ENCODE data around the gene CSGALNACT2.

Gene CSGALNACT2

DNA sequence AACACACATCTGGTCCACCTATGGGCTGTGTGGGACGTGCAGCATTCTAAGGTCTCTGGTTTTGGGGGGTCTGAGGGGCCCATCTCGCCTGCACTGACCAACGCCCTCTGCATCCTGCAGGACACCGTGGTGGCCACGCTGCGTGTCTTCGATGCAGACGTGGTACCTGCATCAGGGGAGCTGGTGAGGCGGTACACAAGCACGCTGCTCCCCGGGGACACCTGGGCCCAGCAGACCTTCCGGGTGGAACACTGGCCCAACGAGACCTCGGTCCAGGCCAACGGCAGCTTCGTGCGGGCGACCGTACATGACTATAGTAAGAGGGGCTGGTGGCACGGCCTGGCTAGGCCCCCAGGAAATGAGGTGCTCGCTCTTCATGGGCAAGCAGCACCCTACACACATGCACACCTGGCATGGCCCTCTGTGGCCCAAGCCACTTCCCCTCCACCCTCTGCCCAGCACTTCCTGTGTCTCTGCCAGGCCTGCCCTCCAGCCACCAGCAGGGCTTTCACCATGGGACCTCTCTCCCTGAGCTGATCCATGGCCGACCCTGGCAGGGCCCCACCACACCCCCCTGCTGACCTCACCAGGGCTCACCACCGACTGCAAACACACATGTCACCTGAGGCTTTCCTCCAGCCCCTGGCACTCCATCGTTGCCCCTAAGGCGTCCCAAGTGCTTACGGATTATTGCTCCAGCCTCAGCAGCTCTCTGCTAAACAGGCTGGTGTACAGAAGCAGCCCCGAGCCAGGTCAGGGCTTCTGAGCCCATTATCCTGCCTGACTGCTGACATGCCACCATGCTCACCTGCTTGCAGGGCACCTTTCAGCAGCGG lies 31.8 kb upstream of the CSGALNACT2 start:
- H3K27ac ChIP-seq, result no peak overlapping the region
- TF ChIP-seq, protein P1, sequence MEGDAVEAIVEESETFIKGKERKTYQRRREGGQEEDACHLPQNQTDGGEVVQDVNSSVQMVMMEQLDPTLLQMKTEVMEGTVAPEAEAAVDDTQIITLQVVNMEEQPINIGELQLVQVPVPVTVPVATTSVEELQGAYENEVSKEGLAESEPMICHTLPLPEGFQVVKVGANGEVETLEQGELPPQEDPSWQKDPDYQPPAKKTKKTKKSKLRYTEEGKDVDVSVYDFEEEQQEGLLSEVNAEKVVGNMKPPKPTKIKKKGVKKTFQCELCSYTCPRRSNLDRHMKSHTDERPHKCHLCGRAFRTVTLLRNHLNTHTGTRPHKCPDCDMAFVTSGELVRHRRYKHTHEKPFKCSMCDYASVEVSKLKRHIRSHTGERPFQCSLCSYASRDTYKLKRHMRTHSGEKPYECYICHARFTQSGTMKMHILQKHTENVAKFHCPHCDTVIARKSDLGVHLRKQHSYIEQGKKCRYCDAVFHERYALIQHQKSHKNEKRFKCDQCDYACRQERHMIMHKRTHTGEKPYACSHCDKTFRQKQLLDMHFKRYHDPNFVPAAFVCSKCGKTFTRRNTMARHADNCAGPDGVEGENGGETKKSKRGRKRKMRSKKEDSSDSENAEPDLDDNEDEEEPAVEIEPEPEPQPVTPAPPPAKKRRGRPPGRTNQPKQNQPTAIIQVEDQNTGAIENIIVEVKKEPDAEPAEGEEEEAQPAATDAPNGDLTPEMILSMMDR (conservative IDR thresholded peaks at IDR 0.05), result no peak

DNA sequence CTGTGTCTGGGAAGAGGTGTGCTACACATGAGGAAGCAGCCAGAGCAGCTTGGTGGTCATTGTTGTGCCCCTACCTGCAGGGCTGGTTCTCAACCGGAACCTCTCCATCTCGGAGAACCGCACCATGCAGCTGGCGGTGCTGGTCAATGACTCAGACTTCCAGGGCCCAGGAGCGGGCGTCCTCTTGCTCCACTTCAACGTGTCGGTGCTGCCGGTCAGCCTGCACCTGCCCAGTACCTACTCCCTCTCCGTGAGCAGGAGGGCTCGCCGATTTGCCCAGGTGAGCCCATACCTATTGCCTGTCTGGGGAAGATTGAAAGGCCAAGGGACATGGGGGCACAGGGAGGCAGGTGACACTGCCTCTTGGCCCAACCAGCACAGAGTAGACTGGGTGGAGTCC lies 29.3 kb upstream of the CSGALNACT2 start:
- H3K27ac ChIP-seq, result no peak overlapping the region
- TF ChIP-seq, protein P1 (conservative IDR thresholded peaks at IDR 0.05), result no peak

DNA sequence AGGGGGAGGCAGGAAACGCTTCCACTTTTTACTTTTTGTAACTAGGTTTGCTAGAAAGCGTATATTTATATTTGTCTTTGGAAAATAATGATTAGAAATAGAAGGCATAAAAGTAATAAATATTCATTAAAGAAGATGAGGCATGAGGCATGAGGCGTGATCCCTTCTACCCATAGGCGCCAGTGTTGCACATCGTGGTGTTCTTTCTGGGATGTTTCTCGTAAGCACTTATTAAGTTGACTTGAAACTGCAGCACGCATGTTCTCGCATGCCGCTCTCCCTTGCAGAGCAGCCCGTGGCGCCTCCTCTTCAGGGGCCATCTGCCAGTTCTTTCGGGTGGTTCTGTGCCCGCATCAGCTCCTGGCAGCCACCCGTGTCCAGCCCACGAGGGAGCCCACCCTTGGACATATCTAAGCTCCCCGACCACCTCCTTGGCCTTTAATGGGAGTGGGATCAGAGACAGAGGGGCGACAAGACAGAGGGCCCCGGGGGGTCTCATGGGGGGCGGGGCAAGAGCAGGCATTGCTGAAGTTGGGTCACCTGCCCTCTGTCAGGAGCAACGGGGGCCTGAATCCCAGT lies 28.5 kb upstream of the CSGALNACT2 start:
- H3K27ac ChIP-seq, result no peak overlapping the region

DNA sequence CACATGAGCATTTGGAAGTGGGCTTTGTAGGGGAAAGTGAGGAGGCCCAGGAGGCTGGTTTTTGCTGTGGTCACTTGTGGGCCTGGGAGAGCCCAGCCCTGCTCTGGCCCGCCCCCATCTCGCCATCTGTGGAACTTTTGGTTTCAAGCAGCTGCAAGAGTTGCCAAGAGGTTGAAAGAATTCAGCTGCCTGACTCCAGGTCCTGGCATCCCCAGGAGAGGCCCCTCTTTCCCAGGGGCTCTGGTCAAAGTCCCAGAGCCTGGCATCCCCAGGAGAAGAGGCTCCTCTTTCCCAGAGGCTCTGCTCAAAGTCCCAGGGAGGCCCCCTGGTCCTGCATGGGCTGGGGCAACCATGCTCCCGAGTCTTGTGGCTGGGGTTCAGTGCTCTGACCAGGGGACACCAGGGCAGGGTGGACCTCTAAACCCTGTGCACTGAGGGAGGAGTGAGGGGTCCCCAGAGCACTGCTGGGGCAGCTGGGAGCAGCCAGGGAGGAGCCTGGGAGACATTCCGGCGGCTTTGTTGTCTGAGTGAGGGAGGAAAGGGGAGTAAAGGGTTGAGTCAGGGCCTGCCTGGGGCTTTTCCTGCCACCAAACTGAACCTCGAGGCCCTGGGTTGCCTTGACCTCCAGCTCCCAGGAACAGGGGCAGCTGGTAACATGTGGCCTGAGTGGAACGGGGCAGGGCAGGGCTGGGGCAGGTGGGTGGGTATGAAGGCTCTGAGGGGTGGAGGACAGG lies 27.7 kb upstream of the CSGALNACT2 start:
- no peak overlapping the region for H3K27ac ChIP-seq
- TF ChIP-seq, protein P1 (conservative IDR thresholded peaks at IDR 0.05), result no peak

More for the DNA sequence above, 28.5 kb upstream of the CSGALNACT2 start:
- TF ChIP-seq, protein P1 (conservative IDR thresholded peaks at IDR 0.05), result no peak

DNA sequence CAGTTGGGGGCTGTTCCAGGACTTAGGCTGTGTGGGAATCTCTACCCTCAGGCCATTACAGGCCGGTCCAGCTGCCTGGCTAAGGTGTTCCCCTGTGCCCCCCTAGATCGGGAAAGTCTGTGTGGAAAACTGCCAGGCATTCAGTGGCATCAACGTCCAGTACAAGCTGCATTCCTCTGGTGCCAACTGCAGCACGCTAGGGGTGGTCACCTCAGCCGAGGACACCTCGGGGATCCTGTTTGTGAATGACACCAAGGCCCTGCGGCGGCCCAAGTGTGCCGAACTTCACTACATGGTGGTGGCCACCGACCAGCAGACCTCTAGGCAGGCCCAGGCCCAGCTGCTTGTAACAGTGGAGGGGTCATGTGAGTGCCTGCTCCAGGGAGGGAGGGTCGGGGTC lies 27.1 kb upstream of the CSGALNACT2 start:
- TF ChIP-seq, protein P1 (conservative IDR thresholded peaks at IDR 0.05), result no peak
- no peak overlapping the region for H3K27ac ChIP-seq

DNA sequence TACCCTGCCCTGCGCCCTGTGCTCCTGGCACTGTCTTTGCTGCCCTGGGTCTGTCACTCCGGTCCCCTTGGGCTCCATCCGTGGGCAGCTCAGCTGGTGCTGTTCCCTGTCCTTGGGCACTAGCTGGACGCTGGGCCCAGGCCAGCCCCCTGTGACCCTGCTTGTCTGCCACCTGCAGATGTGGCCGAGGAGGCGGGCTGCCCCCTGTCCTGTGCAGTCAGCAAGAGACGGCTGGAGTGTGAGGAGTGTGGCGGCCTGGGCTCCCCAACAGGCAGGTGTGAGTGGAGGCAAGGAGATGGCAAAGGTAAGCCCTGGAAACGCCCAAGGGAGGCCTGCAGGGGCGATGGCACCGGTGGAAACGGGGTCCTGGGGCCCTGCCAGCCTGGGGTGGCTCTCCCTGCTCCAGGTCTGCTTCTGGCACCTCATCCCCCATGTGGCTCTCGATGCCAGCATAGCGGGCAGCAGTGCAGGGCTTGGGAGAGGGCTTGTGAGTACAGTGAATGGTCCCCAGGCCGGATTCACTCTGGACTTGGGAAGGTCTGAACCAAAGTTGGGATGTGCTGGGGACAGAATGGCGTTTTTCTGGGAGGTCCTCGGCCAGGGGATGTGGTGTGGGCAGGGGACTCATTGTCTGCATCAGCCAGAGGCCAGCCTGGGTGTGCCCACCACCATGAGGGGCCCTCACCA lies 26.2 kb upstream of the CSGALNACT2 start:
- TF ChIP-seq, protein P1 (conservative IDR thresholded peaks at IDR 0.05), result no peak

DNA sequence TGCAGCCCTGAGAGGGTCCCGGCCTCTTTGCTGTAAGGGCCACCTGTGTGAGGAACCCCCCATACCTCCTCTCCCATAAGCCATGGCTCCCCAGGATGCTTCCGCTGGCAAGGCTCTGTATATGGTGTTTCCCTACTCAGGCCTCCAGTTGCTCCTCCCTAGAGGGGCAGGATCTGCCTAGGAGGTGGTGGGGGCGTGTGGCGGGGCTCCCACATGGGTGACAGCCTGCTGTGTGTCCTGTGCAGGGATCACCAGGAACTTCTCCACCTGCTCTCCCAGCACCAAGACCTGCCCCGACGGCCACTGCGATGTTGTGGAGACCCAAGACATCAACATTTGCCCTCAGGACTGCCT lies 25.7 kb upstream of the CSGALNACT2 start:
- H3K27ac ChIP-seq, result no peak overlapping the region
- TF ChIP-seq, protein P1 (conservative IDR thresholded peaks at IDR 0.05), result no peak

More for the DNA sequence above, 26.2 kb upstream of the CSGALNACT2 start:
- no peak overlapping the region for H3K27ac ChIP-seq

Data from VCaP (cell line).